ENCODE results near the gene AURKAIP1.
A peak's percentile ranks its signal among the peaks of the same experiment; 100 is the strongest.
"Not testable (repeated sequence)": the region's sequence is repeated elsewhere in the genome, so short reads cannot be mapped to it uniquely, and the experiment has no call there.

Gene AURKAIP1

DNA sequence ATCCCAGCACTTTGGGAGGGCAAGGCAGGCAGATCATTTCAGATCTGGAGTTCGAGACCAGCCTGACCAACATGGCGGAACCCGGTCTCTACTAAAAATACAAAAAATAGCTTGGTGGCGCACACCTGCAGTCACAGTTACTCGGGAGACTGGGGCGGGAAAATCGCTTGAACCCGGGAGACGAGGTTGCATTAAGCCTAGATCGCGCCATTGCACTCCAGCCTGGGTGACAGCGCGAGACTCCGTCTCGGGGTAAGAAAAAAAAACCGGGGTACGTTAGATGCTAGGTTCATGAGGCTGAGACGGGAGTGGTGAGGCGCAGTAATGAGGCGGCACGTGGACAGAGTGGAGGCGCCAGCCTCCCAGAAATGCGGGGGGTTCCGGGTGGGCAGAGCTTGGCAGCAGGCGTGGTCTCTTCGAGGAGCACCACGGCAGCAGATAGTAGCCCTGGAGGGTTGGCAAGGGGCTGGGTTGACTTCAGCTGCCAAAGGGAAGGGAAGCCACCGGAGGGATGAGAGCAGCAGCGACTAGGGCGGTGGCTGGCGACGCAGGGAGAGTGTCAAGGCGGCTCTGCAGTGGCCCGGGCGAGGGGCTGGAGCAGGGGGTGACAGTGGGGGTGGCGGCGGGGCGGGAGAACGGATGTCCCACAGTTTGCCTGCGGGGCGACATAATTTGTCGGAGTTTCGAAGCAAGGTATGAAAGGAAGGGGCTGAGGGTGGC is 31.3 kb upstream of the AURKAIP1 start:
- DNase-seq, result no peak

DNA sequence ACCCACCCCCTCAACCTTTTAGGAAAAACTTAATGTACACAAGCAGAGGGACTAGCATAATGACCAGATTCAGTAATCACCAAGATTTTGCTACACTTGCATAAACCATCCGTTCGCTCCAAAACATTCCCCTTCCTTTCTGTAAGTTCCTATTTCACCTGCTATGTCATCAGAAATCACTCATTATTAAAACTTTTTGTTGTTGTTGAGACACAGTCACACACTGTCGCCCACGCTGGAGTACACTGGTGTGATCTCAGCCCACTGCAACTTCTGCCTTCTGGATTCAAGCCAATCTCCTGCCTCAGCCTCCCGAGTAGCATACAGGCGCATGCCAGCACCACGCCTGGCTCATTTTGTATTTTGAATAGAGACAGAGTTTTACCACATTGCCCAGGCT is 28.6 kb upstream of the AURKAIP1 start:
- no peak for DNase-seq

- not testable (repeated sequence) for DNase-seq
Measured at GRCh38 chr1:1402901-1403392, 27.9 kb upstream of the AURKAIP1 start.

DNA sequence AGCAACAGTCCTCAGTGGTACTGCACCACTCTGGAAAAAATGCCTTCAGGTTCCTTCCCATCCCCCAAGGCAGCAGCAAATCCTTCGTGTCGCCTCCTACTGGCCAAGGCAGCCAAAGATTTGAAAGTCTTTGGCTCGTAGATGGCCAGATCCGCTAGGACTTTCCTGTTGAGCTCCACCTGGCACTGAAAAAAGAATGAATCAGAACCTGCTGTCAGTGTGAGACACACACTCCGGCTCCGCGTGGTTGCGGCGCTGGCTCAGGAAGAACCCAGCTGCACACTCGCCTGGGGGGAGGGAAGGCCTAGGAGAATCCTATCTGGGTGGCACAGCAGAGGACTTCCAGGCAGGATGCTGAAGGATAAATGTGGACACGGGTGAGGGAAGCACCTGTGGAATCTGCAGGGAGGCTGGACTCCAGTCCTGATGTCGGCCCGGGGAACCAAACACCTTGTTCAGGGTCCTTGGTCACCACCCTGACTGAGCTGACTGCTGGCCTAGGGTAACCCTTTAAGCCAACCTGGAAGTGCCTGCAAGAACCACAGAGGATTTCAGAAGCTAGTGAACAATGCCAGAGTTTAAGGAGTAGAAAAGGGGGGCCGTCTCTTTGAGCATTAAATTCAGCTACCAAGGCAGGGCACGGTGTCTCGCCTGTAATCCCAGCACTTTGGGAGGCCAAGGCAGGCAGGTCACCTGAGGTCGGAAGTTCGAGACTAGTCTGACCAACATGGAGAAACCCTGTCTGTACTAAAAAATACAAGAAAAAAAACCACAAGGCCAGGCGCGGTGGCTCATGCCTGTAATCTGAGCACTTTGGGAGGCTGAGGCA is 27.3 kb upstream of the AURKAIP1 start:
- DNase-seq, result no peak

GRCh38 chr1:1401457-1402010 is 26.5 kb upstream of the AURKAIP1 start:
- no peak for DNase-seq

GRCh38 chr1:1400576-1401456 is 25.8 kb upstream of the AURKAIP1 start:
- no peak for DNase-seq

DNA sequence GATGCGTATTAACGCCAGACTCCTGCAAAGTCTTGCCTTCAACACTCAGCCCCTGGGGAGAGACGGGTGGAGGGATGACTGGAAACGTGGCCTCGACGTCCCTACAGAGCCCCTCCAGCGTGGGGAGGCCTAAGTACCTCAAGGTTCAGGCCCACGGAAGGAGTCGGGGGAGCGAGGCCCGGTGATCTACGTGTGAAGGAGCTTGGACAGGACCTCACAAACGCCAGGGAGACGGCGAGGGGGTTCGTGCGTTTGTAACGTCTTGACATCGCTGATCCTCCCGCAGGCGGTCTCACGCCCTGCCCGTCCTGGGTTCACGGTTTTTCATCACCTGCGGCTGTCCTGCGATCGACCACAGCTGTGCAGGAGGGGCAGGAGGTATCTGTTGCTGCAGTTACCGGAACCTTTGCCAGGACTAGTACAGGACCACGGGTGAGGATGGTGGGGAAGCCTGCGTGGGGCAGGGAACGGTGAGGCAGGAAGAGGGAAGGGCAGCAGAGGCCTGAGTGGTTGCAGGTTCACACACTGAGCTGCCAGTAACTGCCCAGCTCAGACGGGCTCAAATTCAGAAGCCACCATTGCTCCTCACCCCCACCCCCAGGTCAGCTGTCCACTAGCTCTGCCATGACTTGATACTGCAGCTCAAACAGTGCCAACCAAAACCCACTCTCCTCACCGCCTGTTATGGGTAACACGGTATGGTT is 25.0 kb upstream of the AURKAIP1 start:
- DNase-seq, result no peak

DNA sequence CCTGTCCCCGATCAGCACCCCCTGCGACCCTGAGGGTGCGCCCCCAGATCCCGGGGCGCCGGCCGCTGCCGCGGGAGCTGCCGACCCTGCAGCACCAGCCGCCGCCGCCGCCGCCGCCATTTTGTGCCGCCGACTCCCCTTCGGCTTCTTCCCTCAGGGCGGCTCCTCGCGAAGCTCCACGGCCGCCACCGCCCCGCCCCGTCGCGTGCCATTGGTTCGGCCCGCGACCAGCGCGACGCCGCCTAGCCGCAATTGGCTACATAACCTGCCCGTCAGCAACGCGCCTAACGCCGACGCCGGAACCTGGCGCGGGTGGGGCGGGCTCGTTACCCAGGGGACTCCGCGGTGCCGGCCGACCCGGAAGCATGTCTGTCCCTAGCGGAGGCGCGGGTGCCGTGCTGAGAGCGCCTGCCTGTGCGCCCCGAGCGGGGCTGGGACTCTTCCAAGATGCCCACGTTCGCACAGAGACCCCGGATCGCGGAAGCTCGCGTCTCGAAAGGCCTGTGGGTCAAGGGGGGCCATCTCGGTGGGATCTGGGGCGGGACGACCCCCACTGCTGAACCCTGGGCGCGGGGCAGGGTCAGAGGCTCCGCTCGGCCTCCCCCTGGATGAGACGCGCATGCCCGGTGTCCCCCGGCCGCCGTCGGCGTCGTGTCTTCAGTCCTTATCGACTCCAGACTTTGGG is 24.3 kb upstream of the AURKAIP1 start, which contains the start of gene CCNL2:
Gene CCNL2 (minus strand): TSS at position 149 of the 685 bp plus-strand sequence. CDS start 29 bp downstream, at position 120.
- peak; percentile 98 for DNase-seq

DNA sequence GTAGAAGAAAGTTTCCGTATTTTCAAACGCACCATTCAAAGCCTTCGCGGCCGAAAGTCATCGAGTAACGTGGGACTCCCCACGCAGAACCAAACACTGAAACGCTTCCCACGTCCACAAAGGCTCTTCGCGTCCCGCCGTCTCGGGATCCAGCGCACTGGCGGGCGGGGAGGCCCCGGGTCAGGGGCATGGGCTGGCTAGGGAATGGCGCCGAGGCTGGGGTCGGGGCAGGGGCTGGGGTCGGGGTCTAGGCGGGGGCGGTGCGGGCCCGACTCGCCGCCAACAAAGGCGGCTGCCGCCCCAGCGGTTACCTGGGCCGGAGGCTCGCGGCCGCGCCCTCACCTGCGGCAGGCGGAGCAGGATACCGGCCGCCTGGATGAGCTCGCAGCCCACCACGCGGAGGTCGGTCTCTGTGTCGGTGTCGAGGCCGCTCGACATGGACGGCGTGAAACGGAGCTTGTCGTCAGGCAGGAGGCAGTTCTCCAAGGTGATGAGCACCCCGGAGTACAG is 23.7 kb upstream of the AURKAIP1 start:
- no peak for DNase-seq

- no peak for DNase-seq
Measured at GRCh38 chr1:1397839-1398523, 23.0 kb upstream of the AURKAIP1 start.

DNA sequence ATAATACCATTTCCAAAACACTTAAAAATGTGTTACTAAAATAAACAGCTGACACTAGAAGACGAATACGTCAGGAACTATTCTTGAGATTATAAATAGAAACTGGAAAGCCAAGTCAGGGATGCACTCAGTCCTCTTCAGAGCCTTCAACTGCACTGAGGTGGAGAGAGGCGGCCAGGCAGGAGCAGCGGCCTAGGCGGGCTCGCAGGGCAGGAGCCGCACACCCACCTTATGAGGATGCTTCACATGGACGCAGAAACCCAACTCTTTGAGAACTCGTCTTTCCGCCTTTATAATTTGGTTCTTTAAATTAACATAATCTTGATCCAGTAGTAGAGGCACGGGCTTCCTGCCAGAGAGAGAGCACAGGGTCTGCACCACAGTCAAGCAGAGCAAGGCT is 20.2 kb upstream of the AURKAIP1 start:
- DNase-seq, result no peak

- DNase-seq, result no peak
Measured at GRCh38 chr1:1394116-1394515, 19.1 kb upstream of the AURKAIP1 start.

- DNase-seq, result no peak
Measured at GRCh38 chr1:1393428-1393827, 18.4 kb upstream of the AURKAIP1 start.

GRCh38 chr1:1393014-1393413 is 18.0 kb upstream of the AURKAIP1 start:
- DNase-seq, result no peak

DNA sequence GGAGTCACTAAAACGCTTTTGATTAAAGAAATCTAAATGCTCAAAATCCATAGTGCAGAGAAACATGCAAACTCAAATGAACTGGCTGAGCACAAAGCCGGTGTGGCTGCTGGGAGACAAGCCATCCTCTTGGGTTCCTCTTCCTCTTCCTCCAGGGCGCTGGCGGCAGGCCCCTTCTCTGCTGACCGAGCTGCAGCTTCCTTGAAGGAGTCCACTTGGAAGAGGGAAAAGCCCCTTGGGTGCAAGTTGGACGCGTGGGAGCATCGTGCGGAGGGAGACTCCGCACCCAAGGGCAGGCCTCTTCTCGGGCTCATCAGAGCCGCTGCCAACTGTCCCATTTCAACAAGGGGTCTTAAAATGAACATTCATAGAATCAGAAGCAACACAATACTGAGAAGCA is 16.2 kb upstream of the AURKAIP1 start:
- DNase-seq, result no peak

DNA sequence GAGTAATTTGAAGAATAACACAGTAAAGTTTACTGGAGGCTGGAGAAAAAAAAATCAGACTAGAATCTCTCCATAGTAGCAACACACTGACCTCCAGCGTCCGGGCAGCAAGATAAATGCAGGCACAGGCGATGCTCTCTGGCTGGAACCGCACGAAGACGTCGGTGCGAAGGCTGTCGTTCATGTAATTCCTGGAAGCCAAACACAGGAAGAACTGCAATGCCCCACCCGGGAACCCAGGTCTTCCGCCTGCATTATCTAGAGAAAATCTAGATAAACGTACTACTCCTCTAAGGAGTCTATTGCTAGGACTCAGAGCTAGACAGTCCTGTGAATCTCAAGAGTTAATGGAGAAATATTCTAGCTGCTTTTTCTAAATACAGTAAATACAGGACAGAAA is 15.7 kb upstream of the AURKAIP1 start:
- DNase-seq, result no peak

DNA sequence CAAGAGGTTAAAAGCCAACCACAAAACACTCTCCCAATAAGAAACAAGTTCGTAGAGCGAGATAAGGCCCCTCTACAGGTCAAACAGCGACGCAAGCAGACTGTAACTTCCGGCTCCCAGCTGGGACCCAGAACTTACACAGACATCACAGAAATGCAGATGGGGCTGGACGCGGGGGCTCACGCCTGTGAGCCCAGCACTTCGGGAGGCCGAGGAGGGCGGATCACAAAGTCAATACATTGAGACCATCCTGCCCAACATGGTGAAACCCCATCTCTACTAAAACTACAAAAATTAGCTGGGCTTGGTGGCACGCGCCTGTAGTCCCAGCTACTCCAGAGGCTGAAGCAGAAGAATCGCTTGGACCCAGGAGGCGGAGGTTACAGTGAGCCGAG is 13.1 kb upstream of the AURKAIP1 start:
- DNase-seq, result no peak

- no peak for DNase-seq
Measured at GRCh38 chr1:1387098-1388077, 12.4 kb upstream of the AURKAIP1 start.

DNA sequence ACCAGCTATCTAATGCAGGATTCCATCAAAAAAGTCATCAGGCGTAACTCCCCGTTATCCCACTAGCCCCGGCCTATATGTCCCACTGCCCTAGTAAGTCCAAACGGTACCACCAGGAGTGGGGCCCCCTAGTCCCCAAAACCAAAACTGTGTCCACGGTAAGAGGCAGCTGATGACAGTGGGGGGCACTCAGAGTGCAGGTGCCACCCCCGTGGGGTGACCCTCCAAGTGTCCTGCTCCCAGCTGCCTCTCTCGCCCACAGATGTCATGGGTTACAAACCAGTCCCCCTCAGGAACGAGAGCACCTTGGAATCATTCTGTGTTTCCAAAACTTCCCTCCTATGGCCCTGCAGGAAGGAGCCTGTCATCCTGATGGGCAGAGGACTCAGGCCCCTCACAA is 10.9 kb upstream of the AURKAIP1 start:
- DNase-seq, result no peak
